Stimulated activated CD8-positive, alpha-beta memory T cell treated with anti-CD3 and anti-CD28 coated beads, Interleukin-7, amount 100 ng/mL, for 1 hour (primary cell): Measurements from ENCODE around the gene APOBEC4.

Source experiments
- DNase-seq, 2 donors: peaks; one replicate each; pipeline ENCODE4 v3.0.0-alpha.2; 2020; ENCODE audit warnings: low read depth in 2 of 2

The APOBEC4 gene

DNA sequence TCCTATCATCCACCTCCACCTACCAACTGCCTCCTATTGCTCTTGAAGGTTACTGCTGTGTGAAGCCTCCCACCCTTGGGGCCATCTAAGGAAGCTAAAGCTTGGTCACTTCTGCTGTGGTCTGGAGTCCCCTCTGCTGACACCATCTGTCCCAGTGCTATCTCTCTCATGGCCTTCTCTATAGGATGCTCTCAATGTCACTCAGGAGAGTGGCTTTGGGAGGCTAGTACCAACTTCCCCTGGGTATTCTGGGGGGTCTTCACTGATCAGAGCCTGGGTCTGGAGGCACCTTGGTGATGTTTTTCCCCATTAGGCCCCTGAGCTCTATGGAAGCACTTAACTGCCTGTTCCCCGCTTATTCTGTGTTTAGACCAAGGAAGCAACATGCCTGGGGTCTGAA, 50.6 kb downstream of the APOBEC4 start:
- DNase-seq, result no peak

DNA sequence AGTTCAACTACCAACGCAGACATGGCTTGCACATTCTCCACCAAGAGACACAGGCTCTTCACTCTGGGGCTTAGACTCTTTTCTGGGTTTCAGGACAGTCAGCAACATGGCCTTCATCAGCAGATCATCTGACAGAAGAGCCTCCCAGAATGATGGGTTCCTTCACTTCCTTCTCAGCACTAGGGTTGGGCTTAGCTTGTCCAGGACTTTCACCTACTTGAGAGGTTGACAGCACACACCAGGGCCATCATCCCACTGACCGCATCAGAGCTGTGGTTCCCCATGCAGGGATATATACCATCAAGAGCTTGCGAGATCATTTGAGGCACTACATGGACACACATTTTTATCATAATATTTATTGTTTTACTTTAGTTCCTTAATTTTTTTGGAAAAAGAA, 52.5 kb downstream of the APOBEC4 start:
- no peak for DNase-seq

DNA sequence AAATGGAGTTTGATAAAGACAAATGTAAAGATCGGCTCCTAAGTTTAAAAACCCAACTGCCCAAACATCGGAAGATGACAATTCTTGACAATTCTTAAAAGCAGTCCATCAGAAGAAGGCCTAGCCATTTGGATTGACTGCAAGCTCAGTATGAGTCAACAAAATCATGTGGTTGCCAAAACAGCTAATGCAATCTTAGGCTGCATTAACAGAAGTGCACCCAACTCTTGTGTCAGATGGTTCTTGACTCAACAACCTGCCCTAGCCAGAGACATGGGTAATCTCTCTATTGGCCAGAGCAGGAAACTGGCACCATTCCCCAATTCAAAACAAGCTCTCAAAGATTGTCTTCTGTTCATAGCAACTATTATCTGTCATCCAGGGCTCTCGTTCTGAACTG, 53.0 kb downstream of the APOBEC4 start:
- DNase-seq, result no peak

DNA sequence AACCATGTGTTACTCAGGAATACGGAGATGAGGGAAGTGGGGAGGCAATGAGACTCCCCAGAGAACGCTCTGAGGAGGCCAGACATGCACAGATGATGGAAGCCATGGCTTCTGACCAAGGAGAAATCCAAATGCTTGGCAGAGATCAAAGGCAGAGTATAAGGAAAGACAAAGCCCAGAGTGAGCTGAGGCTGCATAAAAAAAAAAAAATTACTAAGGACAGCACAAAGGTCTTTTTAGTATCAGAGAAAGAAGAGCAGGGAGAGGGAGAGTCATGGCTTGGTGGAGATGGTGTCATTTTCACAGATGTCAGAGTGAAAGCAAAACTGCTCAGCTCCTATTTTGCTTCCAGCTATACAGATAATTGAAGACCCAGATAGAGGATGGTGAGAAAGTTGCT, 54.7 kb downstream of the APOBEC4 start:
- DNase-seq, result no peak

DNA sequence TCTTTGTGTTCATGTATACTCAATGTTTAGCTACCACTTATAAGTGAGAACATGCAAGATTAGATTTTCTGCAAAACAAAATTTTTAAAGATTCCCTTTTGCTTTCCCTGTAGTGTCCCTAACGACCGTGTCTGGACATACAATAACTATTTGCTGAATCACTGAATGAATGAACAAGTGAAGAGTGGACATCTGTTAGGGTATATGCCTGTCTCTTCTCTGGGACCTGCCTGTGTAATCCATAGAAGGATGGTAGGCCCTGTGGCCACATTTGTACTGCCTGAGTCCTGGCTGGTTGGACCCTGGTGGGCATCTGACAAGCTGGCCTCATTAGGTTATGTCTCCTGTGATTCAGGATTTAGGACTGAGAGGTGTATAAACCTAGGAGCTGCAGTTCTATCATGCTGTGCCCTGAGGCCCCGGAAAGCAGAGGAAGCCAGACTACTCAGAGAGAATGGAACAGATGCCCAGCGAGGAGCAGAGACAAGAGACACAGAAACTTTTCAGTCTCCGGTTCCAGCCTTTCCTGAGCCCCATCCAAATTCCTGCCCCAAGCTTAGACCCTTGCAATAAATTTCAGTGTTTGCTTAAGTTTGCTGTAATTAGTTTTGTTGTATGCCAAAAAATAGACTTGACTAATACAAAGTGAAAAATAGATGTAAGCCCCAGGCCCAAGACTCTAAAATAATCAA, 55.3 kb downstream of the APOBEC4 start:
- DNase-seq, result no peak

DNA sequence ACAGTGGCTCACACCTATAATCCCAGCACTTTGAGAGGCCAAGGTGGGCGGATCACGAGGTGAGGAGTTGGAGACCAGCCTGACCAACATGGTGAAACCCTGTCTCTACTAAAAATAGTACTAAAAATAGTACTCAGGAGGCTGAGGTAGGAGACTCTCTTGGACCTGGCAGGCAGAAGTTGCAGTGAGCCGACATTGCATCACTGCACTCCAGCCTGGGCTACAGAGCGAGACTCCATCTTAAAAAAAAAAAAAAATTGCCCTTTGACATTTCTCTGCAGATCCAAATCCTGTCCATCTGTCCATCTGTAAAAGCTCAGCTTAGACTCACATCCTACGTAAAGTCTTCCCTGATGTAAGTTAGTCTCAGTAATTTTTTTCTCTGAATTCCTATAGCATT, 56.6 kb downstream of the APOBEC4 start:
- no peak for DNase-seq
